Pancreas (tissue), 10 donors: ENCODE results near the gene PITRM1. TPM values are rescaled to one million over a fixed set of nuclear protein-coding genes. Genes with fewer than 3 reads are reported as not detected.
A peak's percentile ranks its signal among the peaks of the same experiment; 100 is the strongest.

Source experiments
- ATAC-seq, 4 donors: fragments of 200-7000 bp; cut with Tn5 transposase; one replicate each; pipeline versions ENCODE4 v1.8.0 to v1.9.1; 2020; ENCODE audit warnings: mild to moderate bottlenecking in 4 of 4, moderate library complexity in 4 of 4
- DNase-seq, 6 donors: peaks; one replicate each; pipeline ENCODE4 v3.0.0-alpha.2; 2020
- FAIRE-seq: peaks from 2 replicates; lab custom pipeline; 2012; peaks lifted over from hg19 to GRCh38; lab: Jason Lieb, UNC
- H3K27ac ChIP-seq, 4 donors: fragments of 200-600 bp; sonication (generic); 1 replicate in 3 of 4; 2 replicates in 1 of 4; pipeline versions ENCODE4 v1.5.0 to v1.8.0; 2020
- H3K27me3 ChIP-seq, 4 donors: fragments of 200-600 bp; one replicate each; pipeline ENCODE4 v1.8.0; 2021
- H3K36me3 ChIP-seq, 3 donors: fragments of 200-600 bp; sonication (generic) in 1 of 3; one replicate each; pipeline versions ENCODE4 v1.5.0 to v1.8.0; 2020 to 2021
- H3K4me1 ChIP-seq, 3 donors: fragments of 200-600 bp; one replicate each; pipeline ENCODE4 v1.8.0; 2021
- H3K4me3 ChIP-seq, 4 donors: fragments of 200-600 bp; sonication (generic) in 2 of 4; one replicate each; pipeline versions ENCODE4 v1.5.0 to v1.8.0; 2020 to 2021
- H3K9me3 ChIP-seq, 4 donors: fragments of 200-600 bp; one replicate each; pipeline ENCODE4 v1.8.0; 2021
- WGBS, 2 donors: extraction: QIAGEN DNeasy Blood & Tissue Kit; methylation state at CpG; one replicate each; pipeline ENCODE4 v1.1.7; 2013; 5-methylcytosine and 5-hydroxymethylcytosine counted together
- intact Hi-C, 3 donors: fragments of 100-400 bp; cut with DNase I; formaldehyde crosslinking; loops; one replicate each; pipeline versions ENCODE4 v1.11.1 to v1.14.2; 2022
- polyA plus RNA-seq, 2 donors: library from polyadenylated mRNA; stranded (reverse); fragments of 200-250 nt; gene quantifications; one replicate each; pipeline ENCODE4 v1.2.3, GENCODE V29; 2013
- total RNA-seq, 6 donors: library from RNA; stranded (reverse); fragmentation: NEBNext Ultra II Directional in 4 of 6; extraction: Animal tissue kit (Norgen Biotek cat#: 25700) in 4 of 6; gene quantifications; one replicate each; pipeline versions ENCODE4 v1.2.1 to v1.2.4, GENCODE V29; 2021 to 2023
- TF ChIP-seq, protein P1 (sequence below), 4 donors: fragments of 200-600 bp; sonication (generic) in 3 of 4; IDR thresholded peaks; one replicate each; pipeline versions ENCODE4 v1.5.0 to v1.8.0; 2021; ENCODE audit warnings: antibody characterized with exemption in 4 of 4
- donor health status: healthy with polysubstance abuse.
- donor health status: DM: no; HTN: no; CAD: no; lungs with moderate emphysema.
- donor health status: DM: no; HTN: no; CAD: no.
- donor health status: control.
- donor health status: control.
- donor health status: Bipolar disorder and iron deficiency.
- donor health status: DM: yes; HTN: yes; CAD: no.
- donor health status: DM: no; HTN: no; CAD: no.
- donor health status: DM: no; HTN: no; CAD: no.
- donor health status: DM: yes; HTN: yes; CAD: no.

The PITRM1 gene
- total and polyA plus RNA-seq, 8 donors, result 24.7 to 73.6 (median 31.5) TPM

DNA sequence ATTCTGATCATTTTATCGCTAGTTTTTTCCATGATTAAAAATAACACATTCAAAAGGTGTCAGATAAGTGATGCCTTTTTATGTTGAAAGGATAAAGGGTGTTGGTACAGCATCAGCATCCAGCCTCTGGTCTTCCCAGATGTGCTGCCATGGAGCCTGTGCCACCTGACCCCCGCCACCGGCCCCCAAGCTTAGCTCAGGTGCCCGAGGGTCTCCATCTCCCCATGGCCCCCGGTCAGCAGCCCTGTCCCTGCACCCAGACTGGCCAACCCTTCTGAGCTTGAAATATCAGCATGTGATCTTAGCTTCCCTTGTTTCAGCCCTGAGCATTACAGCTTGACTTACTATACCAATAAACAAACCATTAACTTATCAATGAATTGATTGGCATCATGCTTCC, 80.7 kb downstream of the PITRM1 start:
- ATAC-seq (no peak), FAIRE-seq (no peak), DNase-seq (peak in 1 of 6 donors; percentile 22)
- no peak overlapping the region for H3K27ac ChIP-seq
- intact Hi-C loops, result no loop called here
- TF ChIP-seq, protein P1, sequence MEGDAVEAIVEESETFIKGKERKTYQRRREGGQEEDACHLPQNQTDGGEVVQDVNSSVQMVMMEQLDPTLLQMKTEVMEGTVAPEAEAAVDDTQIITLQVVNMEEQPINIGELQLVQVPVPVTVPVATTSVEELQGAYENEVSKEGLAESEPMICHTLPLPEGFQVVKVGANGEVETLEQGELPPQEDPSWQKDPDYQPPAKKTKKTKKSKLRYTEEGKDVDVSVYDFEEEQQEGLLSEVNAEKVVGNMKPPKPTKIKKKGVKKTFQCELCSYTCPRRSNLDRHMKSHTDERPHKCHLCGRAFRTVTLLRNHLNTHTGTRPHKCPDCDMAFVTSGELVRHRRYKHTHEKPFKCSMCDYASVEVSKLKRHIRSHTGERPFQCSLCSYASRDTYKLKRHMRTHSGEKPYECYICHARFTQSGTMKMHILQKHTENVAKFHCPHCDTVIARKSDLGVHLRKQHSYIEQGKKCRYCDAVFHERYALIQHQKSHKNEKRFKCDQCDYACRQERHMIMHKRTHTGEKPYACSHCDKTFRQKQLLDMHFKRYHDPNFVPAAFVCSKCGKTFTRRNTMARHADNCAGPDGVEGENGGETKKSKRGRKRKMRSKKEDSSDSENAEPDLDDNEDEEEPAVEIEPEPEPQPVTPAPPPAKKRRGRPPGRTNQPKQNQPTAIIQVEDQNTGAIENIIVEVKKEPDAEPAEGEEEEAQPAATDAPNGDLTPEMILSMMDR (IDR thresholded peaks at IDR 0.05), result no peak
- no peaks in the 10 kb centered on the region for H3K36me3 ChIP-seq
- no peak overlapping the region for H3K4me3 ChIP-seq
- 52 to 63% methylated on average over 5 of the region's 5 CpGs for WGBS, 2 donors
- H3K4me1 ChIP-seq, result peaks cover 3 to 9% (median 9%) of the 10 kb centered on the region in 3 donors
- H3K27me3 ChIP-seq, result no peaks in the 10 kb centered on the region
- H3K9me3 ChIP-seq, result no peaks in the 10 kb centered on the region

DNA sequence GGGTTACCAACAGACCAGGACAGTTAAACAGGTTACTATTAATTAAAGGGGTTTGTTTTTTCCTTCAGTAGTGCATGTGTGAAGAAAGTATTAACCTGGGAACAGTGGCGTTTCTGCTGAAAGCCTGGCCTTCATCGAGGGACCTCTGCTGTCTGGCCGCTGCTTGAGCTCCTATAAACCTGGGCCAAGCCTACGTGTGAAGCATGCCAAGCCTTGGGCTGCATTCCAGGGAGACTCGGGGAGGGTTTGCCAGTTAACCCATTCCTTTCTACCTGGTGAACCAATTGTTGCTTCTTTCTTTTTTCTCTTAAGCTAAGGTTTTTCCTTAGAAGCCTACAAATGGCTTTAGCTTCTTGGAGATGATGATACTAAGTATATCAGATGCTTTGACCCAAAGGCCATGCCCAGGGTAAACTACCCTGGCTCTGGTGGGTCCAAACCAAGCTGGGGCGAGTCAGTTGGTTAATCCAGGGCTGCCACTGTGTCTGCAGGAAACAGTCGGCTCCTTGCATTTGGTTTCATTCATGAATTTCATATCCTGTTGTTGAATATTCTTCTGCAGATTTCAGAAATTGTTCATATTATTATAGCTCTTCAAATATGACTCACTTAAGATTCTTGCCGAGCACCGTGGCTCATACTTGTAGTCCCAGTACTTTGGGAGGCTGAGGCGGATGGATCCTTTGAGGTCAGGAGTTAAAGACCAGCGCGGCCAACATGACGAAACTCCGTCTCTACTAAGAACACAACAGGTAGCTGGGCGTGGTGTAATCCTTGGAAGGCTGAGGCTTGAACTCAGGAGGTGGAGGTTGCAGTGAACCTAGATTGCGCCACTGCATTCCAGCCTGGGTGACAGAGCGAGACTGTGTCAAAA, 81.4 kb downstream of the PITRM1 start:
- DNase-seq, result peak in 4 of 6 donors; percentile 54 to 76 (median 71)
- H3K9me3 ChIP-seq, result no peaks in the 10 kb centered on the region
- peak; percentile 61 to 79 (median 74) for ATAC-seq
- H3K4me3 ChIP-seq, result no peak overlapping the region
- H3K27ac ChIP-seq, result peak overlapping the region in 2 of 4 donors; percentile 3 to 62
- TF ChIP-seq, protein P1 (IDR thresholded peaks at IDR 0.05), result no peak
- no peak for FAIRE-seq
- WGBS, 2 donors, result 36 to 39% methylated on average over 17 of the region's 17 CpGs
- intact Hi-C loops, result no loop called here
- no peaks in the 10 kb centered on the region for H3K36me3 ChIP-seq
- H3K4me1 ChIP-seq, result peaks cover 3 to 9% (median 8%) of the 10 kb centered on the region in 3 donors
- no peaks in the 10 kb centered on the region for H3K27me3 ChIP-seq

DNA sequence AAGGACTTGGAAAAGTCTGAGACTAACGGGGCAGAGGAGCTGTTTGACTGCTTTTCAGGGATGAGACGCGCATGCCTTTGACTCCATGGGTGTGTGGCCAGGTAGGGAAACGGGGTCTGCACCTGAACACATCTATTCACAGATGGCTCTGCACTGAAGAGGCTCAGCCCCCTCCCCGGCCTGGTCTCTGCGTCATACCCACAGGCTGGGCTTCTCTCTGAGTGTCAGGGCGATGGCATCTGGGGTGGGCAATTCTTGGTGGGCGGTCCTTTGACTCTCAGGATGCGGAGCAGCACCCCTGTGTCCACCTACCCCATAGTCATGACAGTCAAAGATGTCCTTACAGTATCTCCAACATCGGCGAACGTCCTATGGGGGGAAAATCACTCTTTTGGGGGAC, 82.2 kb downstream of the PITRM1 start:
- no peak for FAIRE-seq
- no peak for ATAC-seq
- Histone ChIP-seq H3K27ac (peak overlapping the region in 1 of 4 donors; percentile 62), H3K4me3 (no peak overlapping the region), H3K36me3 (no peaks in the 10 kb centered on the region), H3K9me3 (no peaks in the 10 kb centered on the region), H3K4me1 (peaks cover 0 to 9% (median 6%) of the 10 kb centered on the region in 3 donors), H3K27me3 (no peaks in the 10 kb centered on the region)
- DNase-seq, result peak in 1 of 6 donors; percentile 21
- TF ChIP-seq, protein P1 (IDR thresholded peaks at IDR 0.05), result no peak
- intact Hi-C loops, result no loop called here
- 61 to 70% methylated on average over 12 of the region's 12 CpGs for WGBS, 2 donors

Other genes with a start within 250 kb of the PITRM1 start
- gene PFKP, start 105.2 kb downstream of the PITRM1 start, total RNA-seq, result 10 to 100 TPM in 3 of 6 donors, 1 to 10 TPM in 3; 6.8 to 25.0 (median 10.4) TPM
- 10 to 100 TPM; 16.6 to 32.5 TPM for gene PFKP, start 105.2 kb downstream of the PITRM1 start, polyA plus RNA-seq